ENCODE data around the gene PALLD.
A peak's percentile ranks its signal among the peaks of the same experiment; 100 is the strongest.

PALLD gene

DNA sequence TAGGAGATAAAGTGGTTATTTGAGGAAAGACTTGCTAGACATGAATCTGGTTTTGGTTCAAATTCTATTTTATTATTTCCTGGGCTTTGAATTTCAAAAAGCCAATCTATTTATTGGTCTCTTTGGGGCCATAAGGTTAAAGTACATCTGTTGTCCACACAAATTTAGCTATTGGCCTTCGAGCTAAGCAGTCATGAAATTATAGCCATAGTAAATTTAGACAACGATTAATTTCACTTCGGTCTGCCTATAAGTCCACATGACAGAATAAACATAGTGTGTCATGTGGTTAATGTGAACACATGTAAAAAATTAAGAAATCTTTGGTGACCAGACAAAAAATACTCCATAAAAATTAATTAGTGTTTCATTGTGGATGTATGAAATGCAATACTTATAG is 161.9 kb downstream of the PALLD start:
- Mint-ChIP-seq H3K4me1 (peaks cover 9% of the 10 kb centered on the region), H3K4me3 (no peak overlapping the region), H3K9me3 (no peaks in the 10 kb centered on the region), H3K27me3 (peaks cover 2% of the 10 kb centered on the region), H3K27ac (no peak overlapping the region)
- ATAC-seq (no peak), DNase-seq (no peak)

DNA sequence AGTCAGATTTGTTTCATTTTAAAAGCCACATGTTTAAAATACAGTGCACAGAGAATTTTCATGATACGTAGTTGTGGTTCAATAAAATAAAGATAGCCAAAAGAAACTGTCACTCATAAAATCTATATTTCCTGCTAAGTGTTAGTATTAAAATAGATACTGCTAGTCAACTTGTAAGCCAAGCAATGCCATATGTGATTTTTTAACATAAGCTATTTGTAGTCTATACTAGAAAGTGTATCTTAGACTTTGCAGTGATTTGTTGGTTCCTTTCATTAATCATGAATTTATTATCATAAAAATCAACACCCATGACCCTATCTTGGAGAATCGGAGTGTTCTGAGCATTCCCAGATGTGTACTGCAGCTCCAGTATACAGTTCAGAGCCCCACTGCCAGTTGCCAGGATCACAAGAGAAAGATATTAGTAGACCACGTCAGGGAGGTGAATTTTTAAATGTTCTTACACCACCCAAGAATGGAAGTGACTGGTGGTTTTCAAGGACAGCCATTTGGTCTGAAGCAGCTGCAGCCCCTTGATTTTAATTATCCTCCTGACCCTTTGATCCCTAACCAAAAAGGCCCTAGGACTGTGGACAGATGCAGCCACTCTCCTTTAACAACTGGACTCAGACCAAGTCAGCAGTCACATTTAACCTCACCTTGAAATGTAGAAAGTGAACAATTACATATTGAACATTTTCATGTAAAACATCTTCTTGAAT is 163.1 kb downstream of the PALLD start:
- no peak for DNase-seq
- no peak overlapping the region for H3K4me3 Mint-ChIP-seq
- no peak for ATAC-seq

DNA sequence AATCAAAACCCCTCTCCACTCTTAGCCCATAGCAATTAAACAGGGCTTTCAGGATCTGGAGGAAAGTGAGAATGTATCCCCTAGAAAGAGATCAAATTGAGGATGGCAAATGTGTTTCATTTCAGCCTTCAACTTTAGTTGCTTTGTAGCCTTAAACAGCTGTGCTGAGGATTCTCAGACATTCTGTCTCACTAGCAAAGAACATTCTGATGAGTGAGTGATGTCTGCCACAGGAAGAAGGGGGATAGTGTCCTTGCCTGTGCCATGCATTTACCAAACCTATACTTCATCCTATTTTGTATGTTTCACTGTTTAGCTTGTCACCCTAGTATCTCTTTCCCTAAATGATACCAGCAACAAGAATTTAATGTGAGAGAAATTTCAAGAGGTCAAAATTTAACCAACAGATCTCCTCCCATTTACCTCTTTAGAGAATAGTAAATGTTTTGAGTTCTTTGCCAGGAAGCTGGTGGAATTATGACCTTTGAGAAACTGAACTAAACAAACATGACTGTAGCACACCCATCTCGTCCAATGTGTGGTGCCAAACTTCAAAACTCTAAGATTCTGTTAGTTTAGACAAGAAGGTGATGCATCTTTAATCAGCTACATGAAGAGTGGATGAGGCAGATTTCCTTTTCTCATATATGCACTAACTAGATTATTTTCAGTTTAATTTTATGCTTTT is 165.6 kb downstream of the PALLD start:
- ATAC-seq (no peak), DNase-seq (no peak)
- peaks cover 6% of the 10 kb centered on the region for H3K27me3 Mint-ChIP-seq
- no peaks in the 10 kb centered on the region for H3K9me3 Mint-ChIP-seq
- H3K4me1 Mint-ChIP-seq, result no peaks in the 10 kb centered on the region
- H3K4me3 Mint-ChIP-seq, result no peak overlapping the region
- H3K27ac Mint-ChIP-seq, result no peak overlapping the region

More for the DNA sequence above, 163.1 kb downstream of the PALLD start:
- H3K27ac Mint-ChIP-seq, result no peak overlapping the region
- peaks cover 5% of the 10 kb centered on the region for H3K4me1 Mint-ChIP-seq
- H3K9me3 Mint-ChIP-seq, result no peaks in the 10 kb centered on the region
- H3K27me3 Mint-ChIP-seq, result no peaks in the 10 kb centered on the region

DNA sequence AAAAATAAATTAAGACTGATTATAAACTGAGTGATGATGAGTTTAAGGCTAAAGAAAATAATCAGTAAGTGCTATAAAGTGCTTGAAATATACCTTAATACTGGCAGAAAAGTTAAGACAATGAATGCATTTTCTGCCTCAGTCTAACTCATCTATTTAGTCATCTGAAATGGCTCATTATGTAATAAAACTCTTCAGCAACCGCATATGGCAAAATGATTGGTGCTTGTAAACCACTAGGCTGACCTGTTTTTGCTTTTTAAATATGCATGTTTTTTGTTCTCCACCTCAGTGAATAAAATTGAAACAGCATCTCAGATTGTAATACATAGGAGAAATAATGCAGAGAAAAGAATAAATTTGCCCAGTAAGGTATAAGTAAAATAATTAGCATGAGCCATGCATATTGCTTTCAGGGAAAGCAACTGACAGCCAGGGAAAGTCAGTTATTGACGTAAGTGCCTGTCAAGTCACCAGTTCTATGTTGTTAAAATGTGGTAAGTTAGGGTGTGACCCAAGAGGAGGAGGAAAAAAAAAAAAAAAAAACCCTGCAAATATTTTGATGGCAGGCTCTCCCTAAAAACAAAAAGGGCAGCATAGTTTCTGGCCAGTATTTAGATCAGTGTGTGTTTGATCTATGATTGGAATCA is 167.5 kb downstream of the PALLD start:
- ATAC-seq (no peak), DNase-seq (no peak)
- Mint-ChIP-seq H3K27me3 (peaks cover 8% of the 10 kb centered on the region), H3K4me3 (no peak overlapping the region), H3K9me3 (no peaks in the 10 kb centered on the region), H3K4me1 (no peaks in the 10 kb centered on the region), H3K27ac (no peak overlapping the region)

DNA sequence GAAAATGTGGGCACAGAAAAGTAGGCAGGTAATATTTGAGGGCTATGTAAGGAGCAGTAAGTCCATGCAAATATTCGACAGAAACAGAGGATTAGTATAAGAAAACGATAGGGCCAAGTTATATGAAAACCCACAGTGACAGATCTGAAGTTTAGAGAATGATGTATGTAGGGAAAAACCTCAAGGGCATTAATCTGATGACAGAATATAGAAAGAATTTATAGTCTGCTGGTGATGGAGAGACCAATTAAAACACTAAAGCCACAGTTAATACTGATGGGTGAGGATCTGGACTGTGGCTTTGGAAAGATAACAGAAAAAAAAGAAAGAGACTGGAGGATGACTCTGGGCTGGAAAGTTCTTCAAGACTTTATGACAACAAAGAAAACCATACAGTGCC is 169.7 kb downstream of the PALLD start:
- no peaks in the 10 kb centered on the region for H3K9me3 Mint-ChIP-seq
- no peaks in the 10 kb centered on the region for H3K4me1 Mint-ChIP-seq
- no peak overlapping the region for H3K4me3 Mint-ChIP-seq
- H3K27me3 Mint-ChIP-seq, result peaks cover 8% of the 10 kb centered on the region
- DNase-seq (no peak), ATAC-seq (no peak)
- no peak overlapping the region for H3K27ac Mint-ChIP-seq

DNA sequence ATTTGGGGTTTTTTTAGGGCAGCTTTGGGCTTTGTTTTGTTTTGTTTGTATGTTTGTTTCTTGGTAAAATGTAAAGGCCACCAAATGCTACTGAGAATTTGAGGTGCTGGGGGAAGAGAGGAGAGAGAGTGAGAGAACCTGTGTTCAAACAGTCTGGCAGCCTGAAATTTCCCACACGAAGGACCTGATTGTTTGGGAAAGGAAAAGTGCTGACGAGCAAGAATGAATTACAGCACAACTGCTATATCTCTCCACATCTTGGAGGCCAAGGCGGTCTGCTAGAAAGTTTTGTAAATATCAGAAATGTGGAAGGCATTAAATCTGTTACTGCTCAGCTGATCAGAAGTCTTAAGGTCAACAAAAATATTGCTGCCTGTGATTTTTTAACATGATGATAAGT is 170.5 kb downstream of the PALLD start:
- DNase-seq, result no peak
- no peak overlapping the region for H3K27ac Mint-ChIP-seq
- H3K4me3 Mint-ChIP-seq, result no peak overlapping the region
- ATAC-seq, result no peak
- no peaks in the 10 kb centered on the region for H3K4me1 Mint-ChIP-seq
- peaks cover 8% of the 10 kb centered on the region for H3K27me3 Mint-ChIP-seq
- H3K9me3 Mint-ChIP-seq, result no peaks in the 10 kb centered on the region

DNA sequence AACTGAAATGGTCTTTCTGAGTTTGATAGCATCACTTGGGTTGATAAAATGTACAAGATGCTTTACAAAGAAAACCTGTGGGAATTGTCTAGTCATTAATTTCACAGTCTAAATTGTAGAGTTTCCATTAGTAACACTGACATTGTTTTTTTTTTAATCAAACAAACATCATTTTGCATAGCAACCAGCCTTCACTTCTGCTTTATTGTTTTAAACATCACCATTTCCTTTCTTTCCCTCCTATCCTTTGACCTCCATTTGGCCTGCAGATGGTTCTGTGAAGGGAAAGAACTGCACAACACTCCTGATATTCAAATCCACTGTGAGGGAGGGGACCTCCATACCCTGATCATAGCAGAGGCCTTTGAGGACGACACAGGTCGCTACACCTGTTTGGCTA is 171.1 kb downstream of the PALLD start:
- DNase-seq (no peak), ATAC-seq (no peak)
- Mint-ChIP-seq H3K4me3 (no peak overlapping the region), H3K27me3 (peaks cover 8% of the 10 kb centered on the region), H3K4me1 (no peaks in the 10 kb centered on the region), H3K27ac (no peak overlapping the region), H3K9me3 (no peaks in the 10 kb centered on the region)

DNA sequence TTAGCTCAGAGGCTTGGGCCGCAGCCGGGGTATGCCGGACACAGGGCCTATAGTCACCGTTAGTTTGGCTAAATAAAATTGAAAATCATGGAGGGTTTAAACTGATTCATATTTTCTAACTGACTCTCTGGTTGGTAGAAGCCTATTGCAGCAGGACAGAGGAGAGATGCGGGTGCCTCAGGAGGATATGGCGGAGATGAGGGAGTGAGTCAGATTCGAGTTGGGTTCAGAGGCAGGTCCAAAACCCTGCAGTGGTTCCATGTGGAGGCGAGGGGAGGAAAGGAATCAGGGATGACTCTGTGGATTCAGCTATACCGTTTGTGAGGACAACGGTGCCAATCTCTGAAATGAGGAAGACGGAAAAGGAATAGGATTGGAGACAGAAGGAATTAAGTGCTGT is 176.6 kb downstream of the PALLD start:
- peaks cover 15% of the 10 kb centered on the region for H3K27me3 Mint-ChIP-seq
- no peak overlapping the region for H3K4me3 Mint-ChIP-seq
- no peaks in the 10 kb centered on the region for H3K9me3 Mint-ChIP-seq
- H3K4me1 Mint-ChIP-seq, result no peaks in the 10 kb centered on the region
- DNase-seq (no peak), ATAC-seq (peak; percentile 33)
- no peak overlapping the region for H3K27ac Mint-ChIP-seq

DNA sequence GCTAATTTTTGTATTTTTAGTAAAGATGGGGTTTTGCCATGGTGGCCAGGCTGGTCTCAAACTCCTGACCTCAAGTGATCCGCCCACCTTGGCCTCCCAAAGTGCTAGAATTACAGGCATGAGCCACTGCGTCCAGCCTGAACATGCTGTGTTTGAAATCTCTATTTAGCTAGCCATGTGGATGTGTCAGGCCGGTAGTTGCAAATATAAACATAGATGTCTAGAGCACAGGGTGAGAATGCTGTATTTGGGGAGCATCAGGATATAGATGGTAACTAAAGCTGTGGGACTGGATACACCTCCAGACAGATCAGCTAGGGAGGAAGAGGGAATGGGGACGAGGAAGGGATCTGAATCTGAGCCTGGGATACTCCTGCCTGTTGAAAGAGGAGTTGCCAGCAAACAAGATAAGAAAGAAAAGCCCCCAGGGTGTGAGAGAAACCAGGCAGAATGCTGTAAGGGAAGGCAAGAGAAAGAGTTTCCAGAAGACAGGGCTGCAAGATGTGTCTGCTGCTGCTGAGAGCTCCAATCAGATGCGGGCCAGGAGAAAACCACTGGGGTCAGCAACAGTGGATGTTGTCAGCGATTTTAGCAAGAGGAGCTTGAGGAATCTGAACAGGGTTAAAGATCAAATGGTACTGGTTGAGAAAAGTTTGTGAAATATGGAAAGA is 177.4 kb downstream of the PALLD start:
- no peaks in the 10 kb centered on the region for H3K4me1 Mint-ChIP-seq
- ATAC-seq (no peak), DNase-seq (no peak)
- no peak overlapping the region for H3K4me3 Mint-ChIP-seq
- H3K27ac Mint-ChIP-seq, result no peak overlapping the region
- peaks cover 16% of the 10 kb centered on the region for H3K27me3 Mint-ChIP-seq
- H3K9me3 Mint-ChIP-seq, result no peaks in the 10 kb centered on the region

DNA sequence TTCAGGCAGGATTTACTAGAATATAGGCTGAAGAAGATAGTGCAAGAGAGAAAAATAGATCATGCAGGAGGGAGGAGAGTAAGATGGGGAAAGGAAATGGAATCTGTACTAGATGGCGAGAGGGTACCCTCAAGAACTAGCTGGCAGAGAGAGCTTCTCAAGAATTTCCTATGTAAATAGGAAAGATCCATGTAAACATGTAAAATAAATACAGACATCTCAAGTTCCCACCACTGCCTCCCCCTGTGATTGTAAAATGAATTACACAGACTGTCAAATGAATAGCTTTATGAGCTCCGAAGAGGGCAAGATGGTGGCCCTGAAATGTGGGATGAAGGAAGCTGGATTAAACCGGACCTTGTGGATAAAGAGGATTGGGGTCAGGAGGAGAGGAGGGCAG is 178.0 kb downstream of the PALLD start:
- Mint-ChIP-seq H3K27ac (no peak overlapping the region), H3K9me3 (no peaks in the 10 kb centered on the region), H3K4me3 (no peak overlapping the region), H3K27me3 (peaks cover 16% of the 10 kb centered on the region), H3K4me1 (no peaks in the 10 kb centered on the region)
- ATAC-seq (no peak), DNase-seq (no peak)

DNA sequence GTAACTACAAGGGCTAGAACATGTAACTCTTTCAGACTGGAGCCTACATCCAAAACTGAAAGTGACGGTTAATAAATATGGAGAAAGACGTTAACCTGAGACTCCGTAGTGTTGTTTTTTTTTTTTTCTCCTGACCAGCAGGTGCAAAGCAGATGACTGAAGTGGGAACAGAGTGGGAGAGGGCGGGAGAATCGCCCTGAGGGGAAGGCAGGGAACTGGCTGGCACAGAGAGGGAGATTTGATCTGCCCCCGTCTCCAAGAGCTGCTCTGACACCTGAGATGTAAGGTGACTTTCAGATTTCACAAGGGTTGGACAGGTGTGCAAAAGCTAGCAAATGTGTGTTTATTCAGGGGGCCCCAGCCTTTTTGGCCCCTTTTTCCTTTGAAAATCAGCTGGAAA is 180.2 kb downstream of the PALLD start:
- ATAC-seq, result no peak
- no peaks in the 10 kb centered on the region for H3K4me1 Mint-ChIP-seq
- no peak overlapping the region for H3K4me3 Mint-ChIP-seq
- H3K9me3 Mint-ChIP-seq, result no peaks in the 10 kb centered on the region
- no peak overlapping the region for H3K27ac Mint-ChIP-seq
- H3K27me3 Mint-ChIP-seq, result peaks cover 16% of the 10 kb centered on the region
- no peak for DNase-seq

DNA sequence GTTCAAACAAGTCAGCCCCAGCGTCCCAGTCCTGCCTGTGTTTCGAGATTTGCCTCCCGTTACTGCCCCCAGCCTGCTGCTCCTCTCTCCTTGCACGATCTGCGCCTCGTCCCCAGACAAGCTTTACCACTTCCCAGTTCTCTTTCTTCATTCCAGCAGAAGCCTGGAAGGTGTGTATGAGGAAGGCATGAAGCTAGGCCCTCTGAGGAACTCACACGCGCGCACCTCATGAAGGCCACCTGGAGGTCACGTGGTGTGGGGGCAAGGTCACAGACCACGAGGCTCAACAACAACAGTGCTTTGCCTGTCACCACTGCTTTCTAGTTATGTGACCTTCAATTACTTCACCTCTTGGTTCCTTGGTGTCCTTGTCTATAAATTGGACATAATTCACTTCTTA is 181.0 kb downstream of the PALLD start:
- Mint-ChIP-seq H3K27ac (no peak overlapping the region), H3K27me3 (peaks cover 16% of the 10 kb centered on the region), H3K9me3 (no peaks in the 10 kb centered on the region), H3K4me1 (no peaks in the 10 kb centered on the region), H3K4me3 (no peak overlapping the region)
- ATAC-seq (no peak), DNase-seq (no peak)

DNA sequence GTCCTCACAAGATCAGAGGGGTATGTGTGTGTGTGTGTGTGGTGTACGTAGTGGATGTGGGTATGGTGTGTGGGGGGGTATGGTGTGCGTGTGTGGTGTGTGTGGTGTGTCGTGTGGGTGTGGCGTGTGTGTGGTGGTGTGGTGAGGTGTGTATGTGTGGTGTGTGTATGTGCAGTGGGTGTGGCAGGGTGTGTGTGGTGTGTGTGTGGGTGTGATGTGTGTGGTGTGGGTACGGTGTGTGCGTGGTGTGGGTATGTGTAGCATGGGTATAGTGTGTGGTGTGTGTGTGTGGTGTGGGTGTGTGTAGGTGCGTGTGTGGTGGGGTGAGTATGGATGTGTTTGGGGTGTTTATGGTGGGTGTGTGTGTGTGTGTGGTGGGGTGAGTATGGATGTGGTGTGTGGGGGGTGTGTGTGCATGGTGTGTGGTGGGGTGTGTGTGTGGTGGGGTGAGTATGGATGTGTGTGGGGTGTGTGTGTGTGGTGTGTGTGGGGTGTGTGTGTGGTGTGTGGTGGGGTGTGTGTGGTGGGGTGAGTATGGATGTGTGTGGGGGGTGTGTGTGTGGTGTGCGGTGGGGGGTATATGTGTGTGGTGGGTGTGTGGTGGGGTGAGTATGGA is 182.0 kb downstream of the PALLD start:
- H3K27ac Mint-ChIP-seq, result no peak overlapping the region
- DNase-seq, result no peak
- H3K9me3 Mint-ChIP-seq, result no peaks in the 10 kb centered on the region
- peak; percentile 74 for ATAC-seq
- peaks cover 16% of the 10 kb centered on the region for H3K27me3 Mint-ChIP-seq
- H3K4me3 Mint-ChIP-seq, result no peak overlapping the region
- no peaks in the 10 kb centered on the region for H3K4me1 Mint-ChIP-seq

DNA sequence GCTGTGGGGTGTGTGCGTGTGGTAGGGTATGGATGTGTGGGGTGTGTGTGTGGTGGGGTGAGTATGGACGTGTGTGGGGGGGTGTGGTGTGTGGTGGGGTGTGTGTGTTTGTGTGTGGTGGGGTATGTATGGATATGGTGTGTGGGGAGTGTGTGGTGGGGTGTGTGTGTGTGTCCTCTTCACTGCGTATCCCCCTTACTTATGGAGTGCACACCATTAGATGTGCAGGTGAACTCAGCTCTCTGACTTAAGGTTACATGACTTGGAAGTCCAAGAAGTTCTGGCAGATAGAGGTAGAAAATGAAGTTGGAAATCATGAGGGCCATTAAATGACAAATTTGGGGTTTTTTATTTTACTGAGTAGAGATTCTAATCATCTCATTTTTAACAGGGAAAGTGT is 182.5 kb downstream of the PALLD start:
- Mint-ChIP-seq H3K9me3 (no peaks in the 10 kb centered on the region), H3K4me1 (no peaks in the 10 kb centered on the region), H3K27ac (no peak overlapping the region), H3K4me3 (no peak overlapping the region), H3K27me3 (peaks cover 16% of the 10 kb centered on the region)
- DNase-seq, result no peak
- ATAC-seq, result peak; percentile 72

DNA sequence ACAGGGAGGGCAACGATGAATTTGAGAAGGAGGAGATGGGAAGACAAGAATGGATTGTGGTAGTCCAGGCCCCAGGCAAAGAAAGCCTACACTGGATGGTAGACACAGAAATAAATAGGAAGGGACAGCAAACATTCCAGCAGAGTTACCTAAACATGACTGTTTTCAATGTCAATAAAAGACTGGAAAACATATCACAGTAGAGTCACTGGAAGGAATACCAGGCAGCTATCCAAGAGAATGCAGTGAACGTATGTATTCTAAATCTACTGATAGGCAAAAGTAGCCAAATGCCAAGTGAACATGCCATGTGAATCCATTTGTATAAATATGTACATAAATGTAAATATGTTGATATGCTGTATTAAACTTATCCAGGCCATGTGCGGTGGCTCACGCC is 183.0 kb downstream of the PALLD start:
- Mint-ChIP-seq H3K27me3 (peaks cover 16% of the 10 kb centered on the region), H3K4me1 (no peaks in the 10 kb centered on the region), H3K4me3 (no peak overlapping the region), H3K9me3 (no peaks in the 10 kb centered on the region), H3K27ac (no peak overlapping the region)
- DNase-seq (no peak), ATAC-seq (no peak)
